Measurements from ENCODE around the gene SGTB. TPM values are rescaled to one million over a fixed set of nuclear protein-coding genes. Genes with fewer than 3 reads are reported as not detected.

The SGTB gene
- total and polyA plus RNA-seq, 2 donors (not counting 1 experiment from before 2014, with no cell fraction given) = 1.8 to 5.5 TPM

GRCh38 chr5:65624571-65625555 lies 97.0 kb downstream of the SGTB start, which contains the start of the genes SHLD3 and TRAPPC13:
SHLD3 (plus strand) TSS chr5:65625027; CDS start chr5:65629588, 4,561 bp downstream.
TRAPPC13 (plus strand) TSS chr5:65625027; CDS start chr5:65625061, 34 bp downstream.
- peaks cover 41% of the 10 kb centered on the region for H3K4me1 Mint-ChIP-seq
- Histone ChIP-seq H3K9ac (ENCODE audit: low read length) (peak within 1 kb of the TSS; percentile 92), H3K9me3 (ENCODE audit: control extremely low read depth in 1 of 3, control insufficient read depth in 2 of 3, insufficient read depth in 1 of 3, low read length in 2 of 3) (no peaks in the 10 kb centered on the region), H3K79me2 (ENCODE audit: control insufficient read depth, insufficient read depth, low read length) (peaks cover 80% of the 10 kb centered on the region), H3K4me3 (ENCODE audit: control extremely low read depth in 1 of 5, extremely low read depth in 1 of 5, insufficient read depth in 1 of 5, low read depth in 2 of 5, low read length in 4 of 5) (peak within 1 kb of the TSS; percentile 88 to 99 (median 88)), H3K27ac (ENCODE audit: low read length in 2 of 2) (peak within 1 kb of the TSS; percentile 73 to 84), H3K27me3 (replicated peaks in 1 of 4; ENCODE audit: control extremely low read depth in 1 of 4, control insufficient read depth in 3 of 4, insufficient read depth in 4 of 4, low read length in 3 of 4) (no peaks in the 10 kb centered on the region), H3K4me1 (ENCODE audit: control insufficient read depth in 2 of 2, insufficient read depth in 2 of 2, low read length in 2 of 2) (peaks cover 16 to 21% of the 10 kb centered on the region in 2 donors), H2AFZ (ENCODE audit: insufficient read depth, low read depth, low read length, poor library complexity, severe bottlenecking) (peak within 1 kb of the TSS; percentile 96), H3K4me2 (replicated peaks; ENCODE audit: low read depth, low read length, poor library complexity, severe bottlenecking) (peak within 1 kb of the TSS; percentile 78), H4K20me1 (ENCODE audit: control insufficient read depth, insufficient read depth, low read length, poor library complexity, severe bottlenecking) (no peaks in the 10 kb centered on the region), H3K36me3 (replicated peaks in 1 of 2; ENCODE audit: control extremely low read depth in 1 of 2, control insufficient read depth in 1 of 2, extremely low read depth in 1 of 2, insufficient read depth in 2 of 2, low read length in 1 of 2) (peaks cover 6 to 7% of the 10 kb centered on the region in 2 experiments)
- ChIA-PET CTCF (interaction anchor here (1.4 kb wide), 1 partner anchor 62 kb away, joined by 7 read pairs; the partner anchor contains the start of genes CENPK and PPWD1), POLR2A (interaction anchor here (0.8 to 1.1 kb wide), 2 partner anchors 62 to 519 kb away, joined by 8 to 9 read pairs; partner anchors contain the start of genes CENPK, PPWD1 and SREK1)
- peak within 1 kb of the TSS; percentile 98 for H3K27ac Mint-ChIP-seq
- peak within 1 kb of the TSS; percentile 99 for H3K4me3 Mint-ChIP-seq
- 1% methylated on average over 22 of the region's 36 CpGs for WGBS (ENCODE audit: insufficient coverage)
- DNase-seq (peak; percentile 96), ATAC-seq (ENCODE audit: low read depth) (peak; percentile 76)
- TF ChIP-seq CTCF (IDR thresholded peaks at IDR 0.05) (peak; percentile 18), EZH2 (IDR thresholded peaks at IDR 0.05; ENCODE audit: borderline replicate concordance, insufficient read depth, low read depth, low read length, poor library complexity, severe bottlenecking) (no peak)
- H3K9me3 Mint-ChIP-seq (ENCODE audit: insufficient read depth) = no peaks in the 10 kb centered on the region
- no peaks in the 10 kb centered on the region for H3K27me3 Mint-ChIP-seq
- intact Hi-C loops (cut with micrococcal nuclease) = loop anchor here (1.0 to 5.0 kb wide), 6 partner anchors 62 to 857 kb away; partner anchors contain the start of genes ADAMTS6, CENPK, CWC27 and ERBIN
